ENCODE measurements around the gene IFI35. TPM values are rescaled to one million over a fixed set of nuclear protein-coding genes. Genes with fewer than 3 reads are reported as not detected.

The IFI35 gene
- polyA plus RNA-seq, 2 donors = 7.4 to 9.0 TPM

- Histone ChIP-seq H3K27ac (ENCODE audit: low read depth in 2 of 2, low read length in 1 of 2) (peak overlapping the region in 1 of 2 donors; percentile 38), H3K36me3 (ENCODE audit: control insufficient read depth in 2 of 2, insufficient read depth in 2 of 2, low read length in 1 of 2) (peaks cover 0 to 36% of the 10 kb centered on the region in 2 donors), H3K27me3 (ENCODE audit: control insufficient read depth in 1 of 2, insufficient read depth in 2 of 2, low read length in 2 of 2) (no peaks in the 10 kb centered on the region), H3K9me3 (ENCODE audit: control insufficient read depth in 2 of 2, insufficient read depth in 1 of 2, low read depth in 1 of 2, low read length in 1 of 2) (no peaks in the 10 kb centered on the region), H3K4me3 (ENCODE audit: low read depth in 1 of 2, low read length in 2 of 2) (no peak overlapping the region), H3K4me1 (ENCODE audit: control insufficient read depth in 2 of 2, insufficient read depth in 2 of 2, low read length in 1 of 2) (peaks cover 0 to 8% of the 10 kb centered on the region in 2 donors)
- WGBS, 2 donors = 78 to 81% methylated on average over 12 of the region's 12 CpGs
Measured at GRCh38 chr17:43014020-43014648, 7.5 kb downstream of the IFI35 start.

GRCh38 chr17:43014649-43015542 lies 8.3 kb downstream of the IFI35 start:
- Histone ChIP-seq H3K9me3 (ENCODE audit: control insufficient read depth in 2 of 2, insufficient read depth in 1 of 2, low read depth in 1 of 2, low read length in 1 of 2) (no peaks in the 10 kb centered on the region), H3K36me3 (ENCODE audit: control insufficient read depth in 2 of 2, insufficient read depth in 2 of 2, low read length in 1 of 2) (peaks cover 0 to 38% of the 10 kb centered on the region in 2 donors), H3K4me1 (ENCODE audit: control insufficient read depth in 2 of 2, insufficient read depth in 2 of 2, low read length in 1 of 2) (peaks cover 2 to 10% of the 10 kb centered on the region in 2 donors), H3K27me3 (ENCODE audit: control insufficient read depth in 1 of 2, insufficient read depth in 2 of 2, low read length in 2 of 2) (no peaks in the 10 kb centered on the region), H3K27ac (ENCODE audit: low read depth in 2 of 2, low read length in 1 of 2) (peak overlapping the region; percentile 32 to 38), H3K4me3 (ENCODE audit: low read depth in 1 of 2, low read length in 2 of 2) (no peak overlapping the region)
- 69 to 74% methylated on average over 8 of the region's 8 CpGs for WGBS, 2 donors

- Histone ChIP-seq H3K4me3 (ENCODE audit: low read depth in 1 of 2, low read length in 2 of 2) (no peak overlapping the region), H3K27me3 (ENCODE audit: control insufficient read depth in 1 of 2, insufficient read depth in 2 of 2, low read length in 2 of 2) (no peaks in the 10 kb centered on the region), H3K27ac (ENCODE audit: low read depth in 2 of 2, low read length in 1 of 2) (peak overlapping the region; percentile 32 to 38), H3K4me1 (ENCODE audit: control insufficient read depth in 2 of 2, insufficient read depth in 2 of 2, low read length in 1 of 2) (peaks cover 2 to 12% of the 10 kb centered on the region in 2 donors), H3K9me3 (ENCODE audit: control insufficient read depth in 2 of 2, insufficient read depth in 1 of 2, low read depth in 1 of 2, low read length in 1 of 2) (no peaks in the 10 kb centered on the region), H3K36me3 (ENCODE audit: control insufficient read depth in 2 of 2, insufficient read depth in 2 of 2, low read length in 1 of 2) (peaks cover 0 to 38% of the 10 kb centered on the region in 2 donors)
- 50 to 68% methylated on average over 9 of the region's 9 CpGs for WGBS, 2 donors
Measured at GRCh38 chr17:43015579-43015978, 9.0 kb downstream of the IFI35 start.

- Histone ChIP-seq H3K4me1 (ENCODE audit: control insufficient read depth in 2 of 2, insufficient read depth in 2 of 2, low read length in 1 of 2) (peaks cover 2 to 12% of the 10 kb centered on the region in 2 donors), H3K27me3 (ENCODE audit: control insufficient read depth in 1 of 2, insufficient read depth in 2 of 2, low read length in 2 of 2) (no peaks in the 10 kb centered on the region), H3K9me3 (ENCODE audit: control insufficient read depth in 2 of 2, insufficient read depth in 1 of 2, low read depth in 1 of 2, low read length in 1 of 2) (no peaks in the 10 kb centered on the region), H3K27ac (ENCODE audit: low read depth in 2 of 2, low read length in 1 of 2) (peak overlapping the region; percentile 22 to 52), H3K36me3 (ENCODE audit: control insufficient read depth in 2 of 2, insufficient read depth in 2 of 2, low read length in 1 of 2) (peaks cover 0 to 38% of the 10 kb centered on the region in 2 donors), H3K4me3 (ENCODE audit: low read depth in 1 of 2, low read length in 2 of 2) (no peak overlapping the region)
- 89 to 94% methylated on average over 7 of the region's 7 CpGs for WGBS, 2 donors
Measured at GRCh38 chr17:43016216-43016615, 9.6 kb downstream of the IFI35 start.

DNA sequence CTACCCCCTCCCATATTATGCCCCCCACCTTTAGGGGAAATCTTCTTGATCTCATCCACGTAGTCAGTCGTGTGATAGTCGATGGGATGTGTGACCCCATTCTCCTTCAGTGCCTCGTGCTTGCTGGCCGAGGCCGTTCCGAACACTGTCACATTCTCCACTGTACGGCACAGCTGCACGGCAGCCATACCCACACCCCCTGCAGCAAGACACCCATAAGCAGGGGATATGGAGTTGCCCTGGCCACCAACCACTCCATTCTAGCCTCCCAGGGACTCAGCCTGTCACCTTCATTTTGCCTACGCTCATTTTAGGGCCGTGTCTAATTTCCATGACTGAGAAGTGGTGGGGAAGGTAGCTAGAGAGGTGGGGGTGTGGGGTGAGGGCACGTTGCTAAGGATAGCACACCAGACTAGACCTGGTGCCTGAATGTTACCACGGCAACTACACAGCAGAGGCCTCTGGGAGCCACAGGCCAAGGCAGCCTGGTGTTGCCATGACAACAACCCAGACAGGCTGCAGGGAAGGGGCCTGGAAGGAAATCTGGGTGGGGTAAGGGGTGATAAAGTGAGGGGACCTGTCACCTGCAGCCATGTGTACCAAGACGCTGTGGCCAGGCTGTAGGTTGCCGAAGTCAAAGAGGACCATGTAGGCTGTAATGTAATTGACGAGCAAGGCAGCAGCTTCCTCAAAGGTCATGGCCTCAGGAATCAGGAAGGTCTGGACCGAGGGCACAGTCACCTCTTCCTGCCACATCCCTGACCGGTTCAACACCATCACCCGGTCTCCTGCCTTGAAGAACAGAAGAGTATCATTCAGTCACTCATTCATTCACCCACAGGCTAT lies 11.6 kb downstream of the IFI35 start:
- H3K36me3 ChIP-seq (ENCODE audit: control insufficient read depth in 2 of 2, insufficient read depth in 2 of 2, low read length in 1 of 2) = peaks cover 0 to 34% of the 10 kb centered on the region in 2 donors
- no peak overlapping the region for H3K4me3 ChIP-seq (ENCODE audit: low read depth in 1 of 2, low read length in 2 of 2)
- H3K9me3 ChIP-seq (ENCODE audit: control insufficient read depth in 2 of 2, insufficient read depth in 1 of 2, low read depth in 1 of 2, low read length in 1 of 2) = no peaks in the 10 kb centered on the region
- H3K27ac ChIP-seq (ENCODE audit: low read depth in 2 of 2, low read length in 1 of 2) = peak overlapping the region in 1 of 2 donors; percentile 34
- 68 to 70% methylated on average over 19 of the region's 19 CpGs for WGBS, 2 donors
- peaks cover 2 to 9% of the 10 kb centered on the region in 2 donors for H3K4me1 ChIP-seq (ENCODE audit: control insufficient read depth in 2 of 2, insufficient read depth in 2 of 2, low read length in 1 of 2)
- H3K27me3 ChIP-seq (ENCODE audit: control insufficient read depth in 1 of 2, insufficient read depth in 2 of 2, low read length in 2 of 2) = no peaks in the 10 kb centered on the region

GRCh38 chr17:43018932-43019331 lies 12.3 kb downstream of the IFI35 start:
- Histone ChIP-seq H3K36me3 (ENCODE audit: control insufficient read depth in 2 of 2, insufficient read depth in 2 of 2, low read length in 1 of 2) (peaks cover 0 to 29% of the 10 kb centered on the region in 2 donors), H3K4me3 (ENCODE audit: low read depth in 1 of 2, low read length in 2 of 2) (no peak overlapping the region), H3K9me3 (ENCODE audit: control insufficient read depth in 2 of 2, insufficient read depth in 1 of 2, low read depth in 1 of 2, low read length in 1 of 2) (no peaks in the 10 kb centered on the region), H3K27me3 (ENCODE audit: control insufficient read depth in 1 of 2, insufficient read depth in 2 of 2, low read length in 2 of 2) (no peaks in the 10 kb centered on the region), H3K4me1 (ENCODE audit: control insufficient read depth in 2 of 2, insufficient read depth in 2 of 2, low read length in 1 of 2) (peaks cover 2 to 9% of the 10 kb centered on the region in 2 donors), H3K27ac (ENCODE audit: low read depth in 2 of 2, low read length in 1 of 2) (no peak overlapping the region)
- 43 to 50% methylated on average over 4 of the region's 4 CpGs for WGBS, 2 donors

DNA sequence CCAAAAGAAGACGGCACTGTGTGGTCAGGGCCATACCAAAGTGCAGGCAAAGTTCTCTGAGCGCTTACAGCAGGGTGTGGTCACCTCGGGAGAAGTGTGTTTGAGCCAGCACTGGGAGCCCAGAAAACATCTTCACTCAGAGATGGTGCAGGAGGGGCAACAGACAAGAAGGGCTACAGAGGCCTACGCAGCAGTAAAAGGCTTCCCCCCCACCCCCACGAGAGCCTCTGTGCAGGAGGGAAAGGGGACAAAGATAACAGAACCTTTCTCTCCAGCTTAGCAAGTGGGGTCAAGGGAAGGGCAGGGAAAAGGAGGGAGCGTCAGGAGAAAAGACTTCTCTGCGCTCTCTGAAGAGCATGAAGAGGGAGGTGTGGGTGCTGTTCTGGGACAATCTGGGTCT lies 12.8 kb downstream of the IFI35 start:
- Histone ChIP-seq H3K36me3 (ENCODE audit: control insufficient read depth in 2 of 2, insufficient read depth in 2 of 2, low read length in 1 of 2) (peaks cover 0 to 26% of the 10 kb centered on the region in 2 donors), H3K4me1 (ENCODE audit: control insufficient read depth in 2 of 2, insufficient read depth in 2 of 2, low read length in 1 of 2) (peaks cover 2 to 9% of the 10 kb centered on the region in 2 donors)
- 36 to 39% methylated on average over 7 of the region's 7 CpGs for WGBS, 2 donors

DNA sequence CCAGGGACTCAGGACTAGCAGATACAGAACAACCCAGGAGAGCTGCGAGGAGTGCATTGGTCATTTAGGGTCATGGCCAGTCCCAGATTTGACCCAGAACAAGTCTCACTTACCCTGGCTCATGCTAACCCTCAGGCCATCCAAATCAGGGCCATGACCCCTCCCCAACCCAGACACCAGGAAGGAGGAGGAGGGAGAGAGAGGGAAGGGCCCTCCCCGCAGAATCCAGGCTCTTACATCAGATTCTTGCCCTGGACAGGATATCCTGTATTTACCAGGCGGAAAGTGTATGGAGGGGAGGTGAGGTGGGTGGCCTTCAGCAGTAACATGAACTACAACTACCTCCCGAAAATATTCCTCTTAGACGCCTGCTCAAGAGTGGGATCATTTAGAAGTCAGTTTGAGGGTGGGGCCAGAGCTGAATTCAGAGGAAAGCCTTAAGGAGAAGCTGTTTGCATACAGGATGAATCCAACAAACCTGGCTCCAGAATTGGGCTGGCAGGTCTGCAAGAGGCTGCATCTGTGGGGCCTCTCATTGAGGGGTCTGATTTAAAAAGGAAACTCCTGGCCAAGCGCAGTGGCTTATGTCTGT lies 13.5 kb downstream of the IFI35 start:
- peaks cover 2 to 11% of the 10 kb centered on the region in 2 donors for H3K4me1 ChIP-seq (ENCODE audit: control insufficient read depth in 2 of 2, insufficient read depth in 2 of 2, low read length in 1 of 2)
- no peaks in the 10 kb centered on the region for H3K27me3 ChIP-seq (ENCODE audit: control insufficient read depth in 1 of 2, insufficient read depth in 2 of 2, low read length in 2 of 2)
- H3K4me3 ChIP-seq (ENCODE audit: low read depth in 1 of 2, low read length in 2 of 2) = peak overlapping the region in 1 of 2 donors; percentile 18
- no peaks in the 10 kb centered on the region for H3K9me3 ChIP-seq (ENCODE audit: control insufficient read depth in 2 of 2, insufficient read depth in 1 of 2, low read depth in 1 of 2, low read length in 1 of 2)
- peaks cover 0 to 21% of the 10 kb centered on the region in 2 donors for H3K36me3 ChIP-seq (ENCODE audit: control insufficient read depth in 2 of 2, insufficient read depth in 2 of 2, low read length in 1 of 2)
- peak overlapping the region; percentile 58 to 62 for H3K27ac ChIP-seq (ENCODE audit: low read depth in 2 of 2, low read length in 1 of 2)
- 63 to 74% methylated on average over 6 of the region's 6 CpGs for WGBS, 2 donors

More for the DNA sequence above, 12.8 kb downstream of the IFI35 start:
- no peak overlapping the region for H3K4me3 ChIP-seq (ENCODE audit: low read depth in 1 of 2, low read length in 2 of 2)
- H3K9me3 ChIP-seq (ENCODE audit: control insufficient read depth in 2 of 2, insufficient read depth in 1 of 2, low read depth in 1 of 2, low read length in 1 of 2) = no peaks in the 10 kb centered on the region
- no peaks in the 10 kb centered on the region for H3K27me3 ChIP-seq (ENCODE audit: control insufficient read depth in 1 of 2, insufficient read depth in 2 of 2, low read length in 2 of 2)
- H3K27ac ChIP-seq (ENCODE audit: low read depth in 2 of 2, low read length in 1 of 2) = peak overlapping the region; percentile 33 to 58
